Keratinocyte (primary cell): ENCODE data around the gene PPP1R37. TPM values are rescaled to one million over a fixed set of nuclear protein-coding genes. Genes with fewer than 3 reads are reported as not detected.

Experiments
- DNase-seq: peaks from one replicate; pipeline ENCODE4 v3.0.0-alpha.2; 2011; ENCODE audit warnings: low read depth, missing footprints, low spot score
- FAIRE-seq: peaks from 2 replicates; lab custom pipeline; 2011; peaks lifted over from hg19 to GRCh38; lab: Jason Lieb, UNC
- H2AFZ ChIP-seq: 2 replicates; pipeline ENCODE4 v1.6.0; 2012; ENCODE audit warnings: low read length, control low read depth, inconsistent platforms; ENCODE audit not compliant: control insufficient read depth
- H3K27ac ChIP-seq: 2 replicates; pipeline ENCODE4 v1.5.1; 2011; ENCODE audit warnings: low read length; ENCODE audit not compliant: control insufficient read depth, insufficient read depth
- H3K27me3 ChIP-seq: 3 replicates; pipeline ENCODE4 v1.6.0; 2011; ENCODE audit warnings: low read length; ENCODE audit not compliant: control insufficient read depth, insufficient read depth; ENCODE audit errors: extremely low read depth
- H3K36me3 ChIP-seq, 2 experiments: 2 replicates in 1 of 2; 3 replicates in 1 of 2; pipeline ENCODE4 v1.5.1; 2011; ENCODE audit warnings: low read length in 2 of 2, mild to moderate bottlenecking in 1 of 2; ENCODE audit not compliant: control insufficient read depth in 2 of 2, insufficient read depth in 2 of 2; ENCODE audit errors: extremely low read depth in 1 of 2
- H3K4me1 ChIP-seq: 3 replicates; pipeline ENCODE4 v1.5.1; 2011; ENCODE audit warnings: low read length; ENCODE audit not compliant: control insufficient read depth, insufficient read depth; ENCODE audit errors: extremely low read depth
- H3K4me2 ChIP-seq: 3 replicates; pipeline ENCODE4 v1.6.0; 2011; ENCODE audit warnings: low read depth, low read length; ENCODE audit not compliant: control insufficient read depth, insufficient read depth; ENCODE audit errors: extremely low read depth
- H3K4me3 ChIP-seq, 3 experiments: fragments of 200-600 bp in 1 of 3; sonication (generic) in 1 of 3; 2 replicates in 2 of 3; 3 replicates in 1 of 3; pipeline ENCODE4 v1.5.1; 2011 to 2016; ENCODE audit warnings: low read length in 3 of 3, mild to moderate bottlenecking in 3 of 3, control low read depth in 2 of 3, inconsistent platforms in 1 of 3, low read depth in 1 of 3, mixed read lengths in 1 of 3, mixed run types in 1 of 3, moderate library complexity in 1 of 3; ENCODE audit not compliant: control insufficient read depth in 2 of 3, insufficient read depth in 2 of 3; ENCODE audit errors: extremely low read depth in 1 of 3
- H3K79me2 ChIP-seq: 2 replicates; pipeline ENCODE4 v1.6.0; 2012; ENCODE audit warnings: low read length; ENCODE audit not compliant: control insufficient read depth, insufficient read depth
- H3K9ac ChIP-seq: 3 replicates; pipeline ENCODE4 v1.6.0; 2011; ENCODE audit warnings: low read length; ENCODE audit not compliant: control insufficient read depth, insufficient read depth; ENCODE audit errors: extremely low read depth
- H3K9me1 ChIP-seq: 3 replicates; pipeline ENCODE4 v1.6.0; 2011; ENCODE audit warnings: low read length; ENCODE audit not compliant: control insufficient read depth, insufficient read depth; ENCODE audit errors: extremely low read depth
- H3K9me3 ChIP-seq: 2 replicates; pipeline ENCODE4 v1.5.1; 2012; ENCODE audit warnings: low read depth, low read length; ENCODE audit not compliant: control insufficient read depth
- H4K20me1 ChIP-seq: 3 replicates; pipeline ENCODE4 v1.6.0; 2011; ENCODE audit warnings: low read length; ENCODE audit not compliant: control insufficient read depth, insufficient read depth; ENCODE audit errors: extremely low read depth
- CTCF ChIP-seq, 3 experiments: IDR thresholded peaks in 1 of 3; conservative IDR thresholded peaks in 1 of 3; optimal IDR thresholded peaks in 1 of 3; 2 replicates in 2 of 3; 3 replicates in 1 of 3; pipeline versions ENCODE3 to v1.5.1; 2011; ENCODE audit warnings: low read length in 3 of 3, mild to moderate bottlenecking in 3 of 3, moderate library complexity in 2 of 3, control low read depth in 1 of 3, inconsistent platforms in 1 of 3; ENCODE audit not compliant: insufficient read depth in 2 of 3; ENCODE audit errors: extremely low read depth in 1 of 3
- EZH2 ChIP-seq: IDR thresholded peaks from one replicate; pipeline ENCODE4 v1.6.1; 2012; ENCODE audit warnings: inconsistent platforms, mild to moderate bottlenecking, low read length, moderate library complexity
- dilution Hi-C: fragments of 300-500 bp; cut with MboI; formaldehyde crosslinking; loops from one replicate; pipeline ENCODE4 v1.7.0; 2020; ENCODE audit warnings: low sequenced_read_pairs; ENCODE audit not compliant: extremely low pct_ligation_motif_present
- polyA plus RNA-seq, 5 experiments: library from polyadenylated mRNA; depleted of rRNA in 3 of 5; stranded (reverse) in 3 of 5; stranded (forward) in 1 of 5; unstranded in 1 of 5; fragments of >200 nt; gene quantifications; 1 replicate in 1 of 5; 2 replicates in 3 of 5; 3 replicates in 1 of 5; pipeline versions ENCODE4 v1.2.1 to v1.2.3, GENCODE V29; 2011 to 2012; ENCODE audit warnings: missing spikeins in 2 of 5, low read depth in 1 of 5, low replicate concordance in 1 of 5

The PPP1R37 gene
- polyA plus RNA-seq, 1 donor (not counting 4 experiments of a cell fraction or from before 2014, with no cell fraction given): 8.6 TPM

GRCh38 chr19:45114116-45114515 is 21.1 kb downstream of the PPP1R37 start:
- H3K4me2 ChIP-seq: no peak overlapping the region
- H3K4me3 ChIP-seq: no peak overlapping the region
- no peaks in the 10 kb centered on the region for H3K4me1 ChIP-seq
- peaks cover 7% of the 10 kb centered on the region for H3K9me1 ChIP-seq
- TF ChIP-seq CTCF (optimal IDR thresholded peaks at IDR 0.05 in 1 of 3, IDR thresholded peaks at IDR 0.05 in 1 of 3, conservative IDR thresholded peaks at IDR 0.05 in 1 of 3; ENCODE audit: extremely low read depth in 1 of 3, insufficient read depth in 2 of 3, low read length in 3 of 3) (no peak), EZH2 (no peak)
- H3K36me3 ChIP-seq: peaks cover 2% of the 10 kb centered on the region in 2 experiments
- FAIRE-seq: no peak
- no peak for DNase-seq
- peaks cover 64% of the 10 kb centered on the region for H3K79me2 ChIP-seq
- H2AFZ ChIP-seq: no peak overlapping the region
- H4K20me1 ChIP-seq: peaks cover 23% of the 10 kb centered on the region
- no peak overlapping the region for H3K9ac ChIP-seq
- H3K9me3 ChIP-seq: no peaks in the 10 kb centered on the region
- dilution Hi-C loops: no loop called here
- no peak overlapping the region for H3K27ac ChIP-seq
- no peaks in the 10 kb centered on the region for H3K27me3 ChIP-seq

GRCh38 chr19:45115809-45116615 is 23.0 kb downstream of the PPP1R37 start:
- peaks cover 7% of the 10 kb centered on the region for H3K9me1 ChIP-seq
- H3K4me2 ChIP-seq: no peak overlapping the region
- dilution Hi-C loops: no loop called here
- H3K36me3 ChIP-seq: peaks cover 0 to 4% of the 10 kb centered on the region in 2 experiments
- H3K4me1 ChIP-seq: no peaks in the 10 kb centered on the region
- no peak overlapping the region for H3K4me3 ChIP-seq
- no peak overlapping the region for H3K9ac ChIP-seq
- no peaks in the 10 kb centered on the region for H3K27me3 ChIP-seq
- no peak overlapping the region for H2AFZ ChIP-seq
- peaks cover 28% of the 10 kb centered on the region for H4K20me1 ChIP-seq
- no peaks in the 10 kb centered on the region for H3K9me3 ChIP-seq
- FAIRE-seq (no peak), DNase-seq (no peak)
- TF ChIP-seq CTCF (optimal IDR thresholded peaks at IDR 0.05 in 1 of 3, IDR thresholded peaks at IDR 0.05 in 1 of 3, conservative IDR thresholded peaks at IDR 0.05 in 1 of 3; ENCODE audit: extremely low read depth in 1 of 3, insufficient read depth in 2 of 3, low read length in 3 of 3): no peak
- TF ChIP-seq EZH2: no peak
- no peak overlapping the region for H3K27ac ChIP-seq
- H3K79me2 ChIP-seq: peaks cover 58% of the 10 kb centered on the region
